ENCODE data around the gene GLUL. TPM values are rescaled to one million over a fixed set of nuclear protein-coding genes. Genes with fewer than 3 reads are reported as not detected.

The GLUL gene
- total and polyA plus RNA-seq, 2 of the 4 experiments (the other 2 are of a cell fraction) = 131 to 385 TPM

DNA sequence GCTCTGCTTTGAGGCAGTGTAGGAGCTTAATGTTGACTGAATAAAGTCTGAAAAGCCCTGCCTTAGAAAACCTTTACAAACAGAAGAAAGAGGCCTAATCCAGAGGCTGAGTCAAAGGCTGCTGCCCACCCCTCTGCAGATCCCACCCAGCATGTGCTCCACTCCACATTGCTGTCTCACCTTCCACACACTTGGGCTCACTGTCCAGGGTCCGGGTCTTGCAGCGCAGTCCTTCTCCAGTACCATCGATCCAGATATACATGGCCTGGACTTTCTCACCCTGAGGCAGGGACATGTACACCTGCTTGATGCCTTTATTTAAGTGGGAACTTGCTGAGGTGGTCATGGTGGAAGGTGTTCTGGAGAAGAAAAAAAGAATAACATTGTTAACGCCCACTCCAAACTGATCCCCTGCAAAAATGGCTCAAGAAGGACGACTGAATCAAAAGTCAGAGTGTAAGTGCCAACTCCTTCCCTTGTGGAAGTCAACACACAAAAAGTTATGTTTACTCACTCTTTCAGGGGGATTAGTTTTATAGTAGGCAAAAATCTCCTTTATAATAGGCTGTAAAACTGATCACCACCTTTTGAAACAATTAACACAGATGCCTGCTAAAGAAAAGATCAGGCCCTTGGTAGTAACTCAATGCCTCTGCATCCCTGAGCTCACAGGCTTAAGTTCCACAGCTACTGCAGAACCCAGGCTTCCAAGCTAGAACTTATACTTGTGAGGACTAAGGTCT lies 3.0 kb downstream of the GLUL start:
- Histone ChIP-seq H4K8ac (ENCODE audit: low read depth in 2 of 2, low read length in 2 of 2) (no peak overlapping the region), H2BK15ac (ENCODE audit: low read depth, low read length) (no peak overlapping the region), H3K27me3 (ENCODE audit: control insufficient read depth, insufficient read depth, low read length) (no peaks in the 10 kb centered on the region), H3K18ac (ENCODE audit: low read depth, low read length) (no peak overlapping the region), H3K14ac (replicated peaks; ENCODE audit: low read depth, low read length) (no peak overlapping the region), H3K9me3 (ENCODE audit: control insufficient read depth, insufficient read depth, low read length) (no peaks in the 10 kb centered on the region), H3K56ac (ENCODE audit: extremely low read depth, insufficient read depth, low read length) (no peak overlapping the region), H3K27ac (ENCODE audit: insufficient read depth, low read length) (no peak overlapping the region), H3K4ac (ENCODE audit: low read depth, low read length) (no peak overlapping the region), H2AFZ (replicated peaks; ENCODE audit: low read length, poor library complexity) (no peak overlapping the region), H3K9ac (ENCODE audit: low read depth, low read length) (peak overlapping the region; percentile 81; the same call in 1 of the 2 replicates), H3K9me1 (ENCODE audit: insufficient read depth, low read length) (peaks cover 9% of the 10 kb centered on the region; the same call in 1 of the 2 replicates), H3K4me1 (ENCODE audit: control insufficient read depth, insufficient read depth, low read length) (peaks cover 3% of the 10 kb centered on the region), H4K91ac (ENCODE audit: insufficient read depth, low read depth, low read length) (no peak overlapping the region), H2BK5ac (ENCODE audit: low read depth, low read length, poor library complexity, severe bottlenecking) (no peak overlapping the region), H2AK5ac (ENCODE audit: low read depth, low read length) (no peak overlapping the region), H3K36me3 (ENCODE audit: control insufficient read depth, insufficient read depth, low read length) (peaks cover 43% of the 10 kb centered on the region), H2BK20ac (ENCODE audit: low read depth, low read length) (no peak overlapping the region), H2AK9ac (replicated peaks; ENCODE audit: low read depth, low read length, poor library complexity) (no peak overlapping the region), H3K4me2 (ENCODE audit: low read depth, low read length) (peak overlapping the region; percentile 98), H3K4me3 (ENCODE audit: insufficient read depth, low read depth, low read length) (peak overlapping the region; percentile 23; the same call in 1 of the 2 replicates), H4K20me1 (ENCODE audit: insufficient read depth, low read length) (peaks cover 27% of the 10 kb centered on the region), H3K79me1 (ENCODE audit: low read depth in 1 of 2, low read length in 2 of 2) (peaks cover 13 to 39% of the 10 kb centered on the region in 2 experiments), H2BK120ac (ENCODE audit: low read depth, low read length) (no peak overlapping the region), H3K23ac (ENCODE audit: low read depth, low read length) (no peak overlapping the region), H4K5ac (ENCODE audit: low read depth, low read length) (no peak overlapping the region)
- ChIA-PET CTCF (interaction anchor here (2.0 kb wide), 1 partner anchor 245 kb away, joined by 7 read pairs; no protein-coding TSS in a partner anchor), POLR2A (ENCODE audit: unreplicated experiment) (no interaction called here)
- DNase-seq = no peak
- WGBS, 2 experiments (ENCODE audit: extremely low coverage in 2 of 2, insufficient read length in 1 of 2) = 100% methylated on average over 1 of the region's 5 CpGs; no CpG with 5 or more reads in 1 of the 2 experiments
- in situ Hi-C loops (cut with MboI; ENCODE audit: low sequenced_read_pairs) = no loop called here
- dilution Hi-C loops (cut with HindIII; ENCODE audit: low sequenced_read_pairs, unreplicated experiment) = no loop called here
- ATAC-seq (ENCODE audit: low read depth) = no peak
- intact Hi-C loops (cut with micrococcal nuclease) = no loop called here
- no TSS peak for BruUV-seq (replicated peaks)
- TF ChIP-seq BHLHE40 (IDR thresholded peaks at IDR 0.05; ENCODE audit: low read depth, low read length) (no peak), RCOR1 (IDR thresholded peaks at IDR 0.05; ENCODE audit: insufficient replicate concordance, low read length) (no peak), SMC3 (IDR thresholded peaks at IDR 0.05; ENCODE audit: low read depth, low read length) (no peak)
- TF ChIP-seq, protein P1, sequence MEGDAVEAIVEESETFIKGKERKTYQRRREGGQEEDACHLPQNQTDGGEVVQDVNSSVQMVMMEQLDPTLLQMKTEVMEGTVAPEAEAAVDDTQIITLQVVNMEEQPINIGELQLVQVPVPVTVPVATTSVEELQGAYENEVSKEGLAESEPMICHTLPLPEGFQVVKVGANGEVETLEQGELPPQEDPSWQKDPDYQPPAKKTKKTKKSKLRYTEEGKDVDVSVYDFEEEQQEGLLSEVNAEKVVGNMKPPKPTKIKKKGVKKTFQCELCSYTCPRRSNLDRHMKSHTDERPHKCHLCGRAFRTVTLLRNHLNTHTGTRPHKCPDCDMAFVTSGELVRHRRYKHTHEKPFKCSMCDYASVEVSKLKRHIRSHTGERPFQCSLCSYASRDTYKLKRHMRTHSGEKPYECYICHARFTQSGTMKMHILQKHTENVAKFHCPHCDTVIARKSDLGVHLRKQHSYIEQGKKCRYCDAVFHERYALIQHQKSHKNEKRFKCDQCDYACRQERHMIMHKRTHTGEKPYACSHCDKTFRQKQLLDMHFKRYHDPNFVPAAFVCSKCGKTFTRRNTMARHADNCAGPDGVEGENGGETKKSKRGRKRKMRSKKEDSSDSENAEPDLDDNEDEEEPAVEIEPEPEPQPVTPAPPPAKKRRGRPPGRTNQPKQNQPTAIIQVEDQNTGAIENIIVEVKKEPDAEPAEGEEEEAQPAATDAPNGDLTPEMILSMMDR (conservative IDR thresholded peaks at IDR 0.05; ENCODE audit: low read depth, low read length) = no peak
